ENCODE results near the gene C16orf92. TPM values are rescaled to one million over a fixed set of nuclear protein-coding genes. Genes with fewer than 3 reads are reported as not detected.

The C16orf92 gene
- total RNA-seq, 4 donors from 2014 or later, result not detected

- H3K9me3 ChIP-seq, result no peaks in the 10 kb centered on the region
- no peaks in the 10 kb centered on the region for H3K4me1 ChIP-seq
- no peak overlapping the region for H3K27ac ChIP-seq
- H3K27me3 ChIP-seq, result no peaks in the 10 kb centered on the region
- peaks cover 85 to 86% of the 10 kb centered on the region in 2 donors for H3K36me3 ChIP-seq
- TF ChIP-seq POLR2A (IDR thresholded peaks at IDR 0.05), result no peak
- intact Hi-C loops (cut with DNase I), result no loop called here
- DNase-seq, result no peak
- 95% methylated on average over 28 of the region's 28 CpGs for WGBS, 2 donors
- H3K4me3 ChIP-seq (replicated peaks in 1 of 3), result no peak overlapping the region
Measured at GRCh38 chr16:29985271-29985811, 37.7 kb upstream of the C16orf92 start.

- no peaks in the 10 kb centered on the region for H3K4me1 ChIP-seq
- no peaks in the 10 kb centered on the region for H3K9me3 ChIP-seq
- H3K27me3 ChIP-seq, result no peaks in the 10 kb centered on the region
- DNase-seq, result no peak
- H3K36me3 ChIP-seq, result peaks cover 85% of the 10 kb centered on the region in 2 donors
- H3K27ac ChIP-seq, result no peak overlapping the region
- no peak for TF ChIP-seq POLR2A (IDR thresholded peaks at IDR 0.05)
- no peak for TF ChIP-seq CTCF (IDR thresholded peaks at IDR 0.05)
- intact Hi-C loops (cut with DNase I), result no loop called here
- H3K4me3 ChIP-seq (replicated peaks in 1 of 3), result no peak overlapping the region
- 93 to 97% methylated on average over 18 to 20 of the region's 20 CpGs for WGBS, 2 donors
Measured at GRCh38 chr16:29986231-29986630, 36.8 kb upstream of the C16orf92 start.

DNA sequence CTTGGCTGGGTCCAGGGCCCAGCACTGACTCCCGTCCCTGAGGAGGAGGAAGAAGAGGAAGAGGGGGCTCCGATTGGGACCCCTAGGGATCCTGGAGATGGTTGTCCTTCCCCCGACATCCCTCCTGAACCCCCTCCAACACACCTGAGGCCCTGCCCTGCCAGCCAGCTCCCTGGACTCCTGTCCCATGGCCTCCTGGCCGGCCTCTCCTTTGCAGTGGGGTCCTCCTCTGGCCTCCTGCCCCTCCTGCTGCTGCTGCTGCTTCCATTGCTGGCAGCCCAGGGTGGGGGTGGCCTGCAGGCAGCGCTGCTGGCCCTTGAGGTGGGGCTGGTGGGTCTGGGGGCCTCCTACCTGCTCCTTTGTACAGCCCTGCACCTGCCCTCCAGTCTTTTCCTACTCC, 36.1 kb upstream of the C16orf92 start:
- 94 to 97% methylated on average over 3 of the region's 5 CpGs for WGBS, 2 donors
- intact Hi-C loops (cut with DNase I), result no loop called here
- peaks cover 78 to 83% of the 10 kb centered on the region in 2 donors for H3K36me3 ChIP-seq
- H3K9me3 ChIP-seq, result no peaks in the 10 kb centered on the region
- no peak overlapping the region for H3K4me3 ChIP-seq (replicated peaks in 1 of 3)
- H3K27me3 ChIP-seq, result no peaks in the 10 kb centered on the region
- no peak for DNase-seq
- H3K27ac ChIP-seq, result no peak overlapping the region
- no peaks in the 10 kb centered on the region for H3K4me1 ChIP-seq
- TF ChIP-seq POLR2A (IDR thresholded peaks at IDR 0.05), result no peak
- TF ChIP-seq CTCF (IDR thresholded peaks at IDR 0.05), result no peak

GRCh38 chr16:29987371-29988085, 35.5 kb upstream of the C16orf92 start:
- Histone ChIP-seq H3K9me3 (no peaks in the 10 kb centered on the region), H3K4me1 (no peaks in the 10 kb centered on the region), H3K4me3 (replicated peaks in 1 of 3) (no peak overlapping the region), H3K27me3 (no peaks in the 10 kb centered on the region), H3K27ac (no peak overlapping the region), H3K36me3 (peaks cover 73 to 77% of the 10 kb centered on the region in 2 donors)
- 90 to 95% methylated on average over 12 to 16 of the region's 35 CpGs for WGBS, 2 donors
- intact Hi-C loops (cut with DNase I), result no loop called here
- TF ChIP-seq CTCF (IDR thresholded peaks at IDR 0.05), result no peak
- no peak for TF ChIP-seq POLR2A (IDR thresholded peaks at IDR 0.05)
- DNase-seq, result no peak

DNA sequence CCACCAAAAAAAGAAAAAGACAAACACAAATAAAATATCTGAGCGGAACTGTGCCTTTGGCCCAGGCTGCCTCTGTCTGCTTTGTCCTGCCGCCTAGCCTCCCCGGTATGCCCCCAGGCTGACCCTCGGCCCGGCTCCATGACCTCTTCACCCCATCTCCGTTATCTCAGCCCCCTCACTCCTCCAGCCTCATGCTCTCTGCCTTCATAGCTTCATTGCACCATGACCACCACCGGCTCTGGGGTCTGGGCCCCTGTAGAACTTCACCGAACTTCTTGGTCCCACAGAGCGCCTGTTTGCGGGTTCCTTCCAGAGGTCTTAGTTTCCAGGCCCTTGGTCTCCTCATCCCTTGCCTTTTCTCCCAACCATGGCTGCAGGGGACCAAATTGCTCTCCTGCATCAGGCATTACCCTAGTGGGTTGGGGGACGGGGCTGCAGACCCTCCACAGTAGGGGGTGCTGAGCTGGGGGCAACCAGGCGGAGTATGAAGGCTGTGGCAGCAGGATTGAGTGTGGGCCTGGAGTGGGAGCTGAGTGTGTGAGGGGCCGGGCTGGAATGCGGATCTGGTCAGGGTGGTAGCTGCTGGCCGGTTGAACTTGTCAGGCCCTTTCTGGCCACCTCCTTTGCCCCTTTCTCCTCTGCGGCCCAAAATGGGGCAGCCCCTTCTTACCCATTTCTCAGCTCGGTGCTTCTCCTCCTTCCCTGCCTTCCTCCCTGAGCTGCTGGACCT, 34.5 kb upstream of the C16orf92 start:
- 91 to 93% methylated on average over 17 of the region's 17 CpGs for WGBS, 2 donors
- Histone ChIP-seq H3K36me3 (peaks cover 64 to 68% of the 10 kb centered on the region in 2 donors), H3K9me3 (no peaks in the 10 kb centered on the region), H3K4me3 (replicated peaks in 1 of 3) (no peak overlapping the region), H3K4me1 (no peaks in the 10 kb centered on the region), H3K27ac (no peak overlapping the region), H3K27me3 (no peaks in the 10 kb centered on the region)
- intact Hi-C loops (cut with DNase I), result no loop called here
- no peak for DNase-seq
- TF ChIP-seq CTCF (IDR thresholded peaks at IDR 0.05) (no peak), POLR2A (IDR thresholded peaks at IDR 0.05) (no peak)
